Measurements from ENCODE around the gene CLDN19.
"Not testable (repeated sequence)": the region's sequence is repeated elsewhere in the genome, so short reads cannot be mapped to it uniquely, and the experiment has no call there.

CLDN19 gene

DNA sequence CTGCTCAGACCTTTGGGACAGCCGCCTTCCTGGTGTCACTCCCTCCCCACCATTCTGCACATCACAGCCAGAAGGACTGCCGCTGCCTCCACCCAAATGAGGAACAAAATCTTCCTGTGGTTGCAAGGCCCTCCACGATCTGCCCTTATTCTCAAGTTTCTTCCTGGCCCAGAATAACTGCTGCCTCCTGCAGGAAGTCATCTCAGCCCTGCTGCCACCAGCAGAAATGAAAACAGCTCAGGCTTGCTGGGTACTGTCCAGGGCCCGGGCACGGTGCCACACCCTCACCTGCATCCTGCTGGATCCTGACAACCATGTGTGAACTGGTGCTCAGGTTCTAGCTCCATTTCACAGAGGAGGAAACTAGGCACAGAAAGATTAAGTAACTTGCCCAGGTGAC is 2.8 kb downstream of the CLDN19 start:
- DNase-seq: no peak

DNA sequence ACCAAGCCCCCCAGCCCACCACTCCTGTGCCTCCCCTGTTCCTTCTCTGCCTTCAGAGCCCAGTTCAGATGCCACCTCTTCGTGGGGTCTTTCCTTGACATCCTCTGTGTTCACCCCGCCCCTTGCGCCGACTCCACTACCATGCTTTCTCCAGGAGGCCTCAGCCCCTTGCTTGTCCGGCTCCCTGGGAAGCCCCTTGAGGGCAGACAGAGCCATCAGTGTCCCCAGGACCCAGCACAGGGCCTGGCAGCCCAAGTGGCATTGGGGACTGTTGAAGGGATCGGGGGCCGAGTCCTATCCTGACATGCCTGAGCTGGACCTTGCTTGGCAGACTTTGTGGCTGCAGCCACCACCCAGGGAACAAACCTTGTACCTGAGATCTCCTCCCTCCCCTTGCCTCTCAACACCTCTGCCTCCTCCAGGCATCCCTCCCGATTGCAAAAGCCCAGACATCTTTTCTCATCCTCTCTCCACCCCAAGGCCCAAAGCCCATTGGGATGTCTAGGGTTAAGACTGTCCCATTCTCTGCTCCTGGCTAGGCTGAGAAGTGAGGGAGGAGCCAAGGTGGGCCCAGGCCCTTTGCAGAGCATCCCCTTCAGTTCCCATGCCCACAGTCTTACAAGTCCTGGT is 3.4 kb downstream of the CLDN19 start:
- DNase-seq: no peak

DNA sequence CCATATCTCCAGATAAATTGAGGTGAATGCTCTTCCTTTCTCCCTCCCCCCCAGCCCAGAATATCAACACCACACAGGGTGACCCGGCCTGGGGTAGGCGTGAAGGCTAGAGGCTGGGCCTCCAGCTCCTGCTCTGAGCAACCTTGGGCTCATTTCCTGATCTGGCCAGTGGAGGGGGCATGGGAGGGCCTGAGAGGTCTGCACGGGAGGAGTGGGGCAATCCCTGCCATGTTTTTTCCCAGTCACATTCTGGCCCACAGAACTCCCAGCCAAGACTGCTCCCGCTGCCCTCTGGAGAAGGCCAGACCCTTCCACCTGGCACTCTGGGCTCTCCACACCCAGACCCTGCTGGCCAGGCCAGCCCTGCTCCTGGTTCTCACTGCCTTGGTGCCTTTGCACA is 3.9 kb downstream of the CLDN19 start:
- no peak for DNase-seq

DNA sequence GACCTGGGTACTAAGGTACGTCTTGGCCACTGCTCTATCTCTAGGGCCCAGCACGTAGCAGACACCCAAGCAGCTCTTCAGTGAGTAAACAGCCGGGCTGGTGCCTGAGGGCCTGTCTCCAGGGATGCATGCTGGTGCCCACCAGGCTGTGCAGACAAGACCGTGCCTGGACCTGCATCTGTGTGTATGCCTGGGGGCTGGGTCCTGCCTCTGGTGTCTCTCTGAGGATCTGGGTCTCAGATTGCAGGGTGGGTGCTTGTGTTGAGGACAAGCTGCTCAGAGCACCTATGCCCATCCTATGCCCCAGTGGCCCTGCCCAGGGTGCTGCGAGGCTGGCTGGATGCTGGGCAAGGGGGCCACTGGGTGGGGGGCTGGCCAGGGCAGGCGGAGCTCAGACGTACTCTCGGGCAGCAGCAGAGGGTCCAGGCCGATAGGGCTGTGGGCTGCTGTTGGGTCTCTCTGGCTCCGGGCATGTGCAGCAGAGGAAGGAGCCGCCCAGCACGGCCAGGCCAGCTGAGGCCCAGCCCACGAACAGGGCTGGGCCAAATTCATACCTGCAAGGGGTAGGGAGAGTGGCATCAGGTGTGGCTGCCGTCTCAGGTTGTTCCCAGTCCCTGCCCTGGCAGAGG is 4.4 kb downstream of the CLDN19 start:
- no peak for DNase-seq

GRCh38 chr1:42735056-42735455 is 5.0 kb downstream of the CLDN19 start:
- DNase-seq: no peak

GRCh38 chr1:42734201-42735035 is 5.6 kb downstream of the CLDN19 start:
- no peak for DNase-seq

DNA sequence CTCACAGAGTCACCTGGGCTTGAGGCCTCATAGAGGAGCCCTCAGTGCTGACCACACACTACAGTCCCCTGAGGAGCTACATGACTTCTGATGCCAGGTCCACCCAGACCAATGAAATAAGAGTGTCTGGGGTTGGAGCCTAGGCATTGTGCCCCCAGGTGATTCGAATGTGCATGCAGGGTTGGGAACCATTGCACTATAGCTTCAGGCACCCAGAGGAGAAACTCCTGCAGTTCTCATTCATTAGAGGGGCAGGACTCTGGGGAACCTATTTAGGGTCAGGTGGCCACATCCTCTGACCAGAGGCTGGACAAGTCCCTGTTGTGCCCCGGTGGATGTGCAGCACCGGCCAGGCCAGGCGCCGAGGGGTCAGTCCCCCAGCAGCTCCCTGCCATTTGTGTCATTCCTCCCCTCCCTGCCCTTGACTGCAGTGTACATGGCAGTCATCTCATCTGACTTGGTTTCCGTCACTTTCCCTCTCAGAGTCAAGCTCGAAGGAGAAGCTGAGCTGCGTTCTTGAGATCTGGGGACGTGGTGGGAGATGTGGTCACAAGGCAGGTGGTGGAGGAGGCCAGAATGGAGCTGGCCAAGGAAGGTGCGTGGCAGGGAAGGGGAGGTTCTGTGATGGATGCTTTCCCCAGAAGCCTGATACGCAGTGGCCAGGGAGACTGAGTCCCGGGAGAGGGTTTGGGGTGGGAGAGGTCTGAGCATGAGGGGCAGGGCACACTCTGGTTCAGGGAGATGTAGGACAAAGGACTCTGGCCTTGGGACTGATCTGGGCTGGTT is 6.4 kb downstream of the CLDN19 start:
- no peak for DNase-seq

DNA sequence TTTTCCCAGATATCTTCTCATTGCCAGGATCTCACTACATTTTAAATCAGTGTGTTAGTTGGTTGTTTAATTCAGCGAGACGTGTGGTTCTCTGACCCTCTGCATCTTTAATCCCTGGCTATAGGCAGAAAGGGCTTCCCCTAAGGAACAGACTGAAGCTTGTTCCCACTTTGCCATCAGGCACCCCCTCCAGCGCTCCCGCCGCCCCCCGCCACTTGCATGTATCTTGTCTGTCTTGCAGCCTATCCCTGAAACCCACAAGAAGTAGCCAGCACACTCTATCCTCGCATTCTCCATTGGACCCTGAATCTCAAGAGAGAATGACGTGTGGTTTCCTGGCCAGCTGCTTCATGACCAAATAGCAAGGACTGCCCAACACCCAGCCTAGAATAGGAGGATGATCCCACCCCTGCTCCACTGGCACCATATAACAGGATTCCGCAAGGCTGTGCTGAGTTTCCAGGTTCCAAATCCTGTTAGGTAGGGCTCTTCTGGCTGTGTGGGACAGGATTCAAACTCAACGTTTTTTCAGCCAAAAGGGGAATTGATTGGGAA is 7.8 kb downstream of the CLDN19 start:
- DNase-seq: no peak

GRCh38 chr1:42731585-42731984 is 8.5 kb downstream of the CLDN19 start:
- DNase-seq: no peak

DNA sequence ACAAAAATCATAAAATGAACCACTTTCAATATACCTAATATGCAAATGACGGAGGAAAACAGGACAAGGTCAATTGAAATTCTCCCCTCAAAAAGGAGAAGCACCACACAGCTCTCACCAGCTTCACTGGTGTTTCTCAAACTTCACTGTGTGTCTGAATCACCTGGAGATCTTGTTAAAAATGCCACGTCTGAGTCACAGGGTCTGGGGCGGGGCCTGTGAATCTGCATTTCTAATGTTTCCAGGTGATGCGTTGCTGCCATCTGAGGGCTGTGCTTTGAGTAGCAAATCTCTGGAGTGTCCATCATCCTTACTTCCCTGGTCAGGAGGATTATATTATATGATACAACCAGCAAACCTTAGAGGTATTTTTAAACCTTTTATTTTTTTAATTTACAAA is 9.0 kb downstream of the CLDN19 start:
- DNase-seq: peak; percentile 29

DNA sequence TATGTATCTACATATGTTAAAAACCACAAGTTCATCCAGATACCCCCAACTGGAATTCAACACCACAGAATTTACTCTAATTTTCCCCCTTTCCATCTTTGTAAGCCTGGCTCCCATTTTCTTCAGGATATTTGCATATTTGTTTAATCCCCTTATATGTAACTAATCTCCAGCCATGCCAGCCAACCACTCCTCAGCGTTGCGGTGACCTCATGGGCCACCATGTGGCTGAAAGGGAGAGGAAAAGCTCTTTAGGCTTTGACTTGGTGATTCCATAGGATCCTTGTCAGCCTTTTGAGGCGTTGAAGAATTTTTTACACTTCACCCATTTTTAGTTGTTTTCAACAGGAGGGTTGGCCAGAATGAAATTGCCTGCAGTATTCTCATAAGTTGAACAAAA is 10.0 kb downstream of the CLDN19 start:
- no peak for DNase-seq

- DNase-seq: not testable (repeated sequence)
Observed at GRCh38 chr1:42725820-42726219, 14.2 kb downstream of the CLDN19 start.

GRCh38 chr1:42723511-42723910 is 16.5 kb downstream of the CLDN19 start:
- no peak for DNase-seq

DNA sequence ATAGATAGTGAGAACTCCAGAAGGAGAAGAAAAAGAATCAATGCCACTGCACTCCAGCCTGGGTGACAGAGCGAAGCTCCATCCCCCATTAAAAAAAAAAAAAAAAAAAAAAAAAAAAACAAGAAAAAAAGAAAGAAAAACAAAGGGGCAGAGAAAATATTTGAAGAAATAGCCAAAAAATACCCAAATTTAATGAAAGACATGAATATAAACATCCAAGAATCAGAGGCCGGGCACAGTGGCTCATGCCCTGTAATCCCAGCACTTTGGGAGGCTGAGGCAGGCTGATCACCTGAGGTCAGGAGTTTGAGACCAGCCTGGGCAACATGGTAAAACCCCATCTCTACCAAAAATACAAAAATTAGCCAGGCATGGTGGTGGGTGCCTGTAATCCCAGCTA is 17.6 kb downstream of the CLDN19 start:
- DNase-seq: not testable (repeated sequence)

DNA sequence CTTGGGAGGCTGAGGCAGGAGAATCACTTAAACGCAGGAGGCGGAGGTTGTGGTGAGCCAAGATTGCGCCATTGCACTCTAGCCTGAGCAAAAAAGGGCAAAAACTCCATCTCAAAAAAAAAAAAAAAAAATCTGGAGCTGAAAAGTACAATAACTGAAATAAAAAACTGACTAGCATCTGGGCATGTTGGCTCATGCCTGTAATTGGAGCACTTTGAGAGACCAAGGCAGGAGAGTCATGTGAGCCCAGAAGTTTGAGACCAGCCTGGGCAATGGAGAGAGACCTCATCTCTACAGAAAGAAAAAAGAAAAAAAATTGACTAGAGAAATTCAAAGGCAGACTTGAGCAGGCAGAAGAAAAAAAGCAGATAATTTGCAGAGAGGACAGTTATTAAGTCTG is 18.1 kb downstream of the CLDN19 start:
- no peak for DNase-seq

- DNase-seq: no peak
Observed at GRCh38 chr1:42720868-42721267, 19.2 kb downstream of the CLDN19 start.

- not testable (repeated sequence) for DNase-seq
Observed at GRCh38 chr1:42714441-42714840, 25.6 kb downstream of the CLDN19 start.

DNA sequence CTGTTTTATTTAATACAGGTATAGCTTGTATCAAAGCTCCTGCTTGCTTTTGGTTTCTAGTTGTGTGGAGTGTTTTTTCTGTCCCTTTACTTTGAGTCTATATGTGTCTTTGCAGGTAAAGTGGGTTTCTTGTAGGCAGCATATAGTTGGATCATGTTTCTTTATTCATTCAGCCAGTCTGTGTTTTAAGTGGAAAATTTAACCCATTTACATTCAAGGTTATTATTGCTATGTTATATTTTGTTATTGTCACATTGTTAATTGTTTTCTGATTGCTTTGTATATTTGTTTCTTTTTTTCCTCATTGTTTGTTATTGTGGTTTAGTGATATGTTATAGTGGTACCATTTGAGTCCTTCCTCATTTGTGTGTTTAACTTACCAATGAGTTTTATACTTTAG is 26.7 kb downstream of the CLDN19 start:
- no peak for DNase-seq

- not testable (repeated sequence) for DNase-seq
Observed at GRCh38 chr1:42712808-42713207, 27.2 kb downstream of the CLDN19 start.

- DNase-seq: no peak
Observed at GRCh38 chr1:42703888-42704464, 36.1 kb downstream of the CLDN19 start.

DNA sequence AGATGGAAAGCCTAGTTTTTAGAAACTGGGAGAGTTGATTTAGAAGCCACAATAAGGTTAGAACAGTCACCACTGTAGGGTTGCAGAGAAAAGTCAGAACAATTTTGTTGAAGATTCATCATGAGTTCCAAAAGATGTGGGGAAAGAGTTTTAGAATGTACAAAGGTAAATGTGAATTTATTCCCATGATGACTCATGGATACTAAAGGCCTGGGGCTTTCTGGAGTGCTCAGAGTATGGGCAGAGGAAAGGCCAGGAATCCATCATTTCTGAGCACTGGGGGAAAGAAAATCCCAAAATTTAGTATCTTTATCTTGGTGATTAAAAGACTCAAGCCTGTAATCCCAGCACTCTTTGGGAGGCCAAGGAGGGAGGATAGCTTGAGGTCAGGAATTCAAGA is 40.0 kb downstream of the CLDN19 start:
- DNase-seq: no peak

GRCh38 chr1:42698081-42698813 is 41.8 kb downstream of the CLDN19 start:
- no peak for DNase-seq

Measured in COR-L47 (cell line).